ENCODE measurements around the gene TANC1. TPM values are rescaled to one million over a fixed set of nuclear protein-coding genes. Genes with fewer than 3 reads are reported as not detected.

TANC1 gene
- total RNA-seq, 4 donors from 2014 or later: 27.1 to 57.4 (median 55.1) TPM

DNA sequence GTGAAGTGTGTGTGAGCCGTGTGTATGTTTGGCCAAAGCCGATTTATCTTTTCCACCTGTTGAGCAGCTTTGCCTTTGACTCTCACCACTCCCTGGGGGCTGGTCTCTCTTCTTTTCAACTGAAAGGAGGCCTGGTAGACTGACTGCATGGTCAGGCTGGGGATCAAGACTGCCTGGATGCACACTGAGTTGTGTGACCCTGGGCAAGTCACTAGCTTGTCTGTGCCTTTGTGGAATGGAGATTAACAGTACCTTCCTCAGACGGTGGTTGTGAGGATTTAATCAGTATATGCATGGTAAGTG lies 85.5 kb downstream of the TANC1 start:
- Histone ChIP-seq H3K36me3 (no peaks in the 10 kb centered on the region), H3K4me1 (no peaks in the 10 kb centered on the region), H3K27me3 (no peaks in the 10 kb centered on the region), H3K9me3 (no peaks in the 10 kb centered on the region), H3K27ac (no peak overlapping the region), H3K4me3 (no peak overlapping the region)
- no peak for DNase-seq
- TF ChIP-seq POLR2A (IDR thresholded peaks at IDR 0.05): no peak
- TF ChIP-seq CTCF (IDR thresholded peaks at IDR 0.05): no peak

DNA sequence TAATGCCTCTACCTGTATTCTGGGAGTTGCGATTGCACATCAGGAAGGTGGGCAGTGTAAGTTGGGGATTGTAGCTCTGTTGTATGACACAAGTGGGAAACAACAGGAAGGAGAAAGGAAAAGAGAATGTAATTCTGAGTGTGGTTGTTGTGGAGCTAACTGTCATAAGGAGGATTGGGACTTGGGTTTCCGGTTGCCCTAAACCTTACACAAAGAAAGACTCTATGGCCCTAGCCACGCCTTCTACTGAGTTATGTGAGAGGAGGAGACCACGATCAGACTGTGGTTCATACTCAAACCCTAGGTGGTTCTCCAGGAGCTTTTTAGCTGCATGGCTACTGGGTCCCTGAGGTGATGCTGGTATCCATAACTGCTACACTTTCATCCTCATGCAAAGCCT lies 86.5 kb downstream of the TANC1 start:
- DNase-seq: no peak
- no peaks in the 10 kb centered on the region for H3K9me3 ChIP-seq

DNA sequence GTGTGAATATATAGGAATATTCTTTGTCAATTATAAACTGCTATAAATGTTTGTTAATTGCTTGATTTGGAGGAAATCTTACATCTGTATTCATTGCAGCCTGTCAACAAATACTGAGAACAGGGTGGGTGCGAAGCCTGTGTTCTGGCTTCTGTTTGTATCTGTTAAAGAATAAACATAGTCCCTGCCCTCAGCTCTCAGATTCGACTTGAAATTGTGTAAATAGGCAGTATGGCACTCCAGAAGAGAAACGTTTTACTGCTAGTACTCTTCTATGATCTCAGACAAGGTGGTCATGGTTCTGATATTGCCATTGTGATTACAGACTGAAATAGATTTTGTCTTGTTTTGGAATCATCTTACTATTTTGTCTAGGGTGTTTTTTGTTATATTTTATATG lies 92.1 kb downstream of the TANC1 start:
- H3K36me3 ChIP-seq: no peaks in the 10 kb centered on the region
- TF ChIP-seq CTCF (IDR thresholded peaks at IDR 0.05) (no peak), POLR2A (IDR thresholded peaks at IDR 0.05) (no peak)

More for the DNA sequence above, 86.5 kb downstream of the TANC1 start:
- Histone ChIP-seq H3K4me1 (no peaks in the 10 kb centered on the region), H3K27me3 (no peaks in the 10 kb centered on the region), H3K4me3 (no peak overlapping the region), H3K36me3 (no peaks in the 10 kb centered on the region), H3K27ac (no peak overlapping the region)
- TF ChIP-seq CTCF (IDR thresholded peaks at IDR 0.05) (no peak), POLR2A (IDR thresholded peaks at IDR 0.05) (no peak)

GRCh38 chr2:159063677-159064076 lies 95.2 kb downstream of the TANC1 start:
- no peak overlapping the region for H3K27ac ChIP-seq

More for the DNA sequence above, 92.1 kb downstream of the TANC1 start:
- H3K4me3 ChIP-seq: no peak overlapping the region
- peaks cover 0 to 6% (median 0%) of the 10 kb centered on the region in 4 donors for H3K4me1 ChIP-seq
- H3K27ac ChIP-seq: no peak overlapping the region
- H3K27me3 ChIP-seq: no peaks in the 10 kb centered on the region
- no peak for DNase-seq
- no peaks in the 10 kb centered on the region for H3K9me3 ChIP-seq

GRCh38 chr2:159064446-159065301 lies 96.2 kb downstream of the TANC1 start:
- H3K27me3 ChIP-seq: no peaks in the 10 kb centered on the region
- H3K27ac ChIP-seq: peak overlapping the region in 1 of 4 donors; percentile 2
- no peak for DNase-seq
- no peaks in the 10 kb centered on the region for H3K36me3 ChIP-seq
- TF ChIP-seq POLR2A (IDR thresholded peaks at IDR 0.05) (no peak), CTCF (IDR thresholded peaks at IDR 0.05) (no peak)
- no peak overlapping the region for H3K4me3 ChIP-seq
- H3K4me1 ChIP-seq: peaks cover 0 to 6% (median 0%) of the 10 kb centered on the region in 4 donors
- no peaks in the 10 kb centered on the region for H3K9me3 ChIP-seq

More at GRCh38 chr2:159063677-159064076, 95.2 kb downstream of the TANC1 start:
- no peak overlapping the region for H3K4me3 ChIP-seq
- no peaks in the 10 kb centered on the region for H3K36me3 ChIP-seq
- H3K27me3 ChIP-seq: no peaks in the 10 kb centered on the region
- H3K9me3 ChIP-seq: no peaks in the 10 kb centered on the region
- no peak for TF ChIP-seq POLR2A (IDR thresholded peaks at IDR 0.05)
- TF ChIP-seq CTCF (IDR thresholded peaks at IDR 0.05): no peak
- DNase-seq: no peak
- peaks cover 0 to 6% (median 0%) of the 10 kb centered on the region in 4 donors for H3K4me1 ChIP-seq
